SK-N-MC (cell line): ENCODE measurements around the gene ITGA11.

Experiments
- DNase-seq: peaks from one replicate; pipeline ENCODE4 v3.0.0-alpha.2; 2011; ENCODE audit warnings: low read depth, low spot score
- H3K27ac ChIP-seq: fragments of 200-600 bp; sonication (generic); 2 replicates; pipeline ENCODE4 v1.5.1; 2016; ENCODE audit warnings: mixed run types
- H3K36me3 ChIP-seq: fragments of 200-600 bp; sonication (generic); 2 replicates; pipeline ENCODE4 v1.6.1; 2017; ENCODE audit warnings: antibody characterized with exemption, low read length, mixed read lengths; ENCODE audit not compliant: insufficient read depth
- H3K4me3 ChIP-seq: fragments of 200-600 bp; sonication (generic); 2 replicates; pipeline ENCODE4 v1.5.1; 2016
- H3K9ac ChIP-seq: fragments of 200-600 bp; sonication (generic); 2 replicates; pipeline ENCODE4 v1.8.0; 2017; ENCODE audit warnings: mixed run types, mixed read lengths; ENCODE audit not compliant: insufficient read length
- H3K9me3 ChIP-seq: fragments of 200-600 bp; sonication (generic); 2 replicates; pipeline ENCODE4 v1.6.1; 2017; ENCODE audit warnings: low read depth, mild to moderate bottlenecking, antibody characterized with exemption, low read length, moderate library complexity, mixed read lengths
- EZH2 ChIP-seq: fragments of 200-600 bp; sonication (generic); IDR thresholded peaks from one replicate; pipeline ENCODE4 v1.6.1; 2017; ENCODE audit warnings: antibody characterized with exemption
- FOXP2 ChIP-seq: optimal IDR thresholded peaks from 2 replicates; pipeline ENCODE3; 2011; ENCODE audit warnings: mild to moderate bottlenecking, moderate library complexity; ENCODE audit not compliant: insufficient read depth; ENCODE audit errors: extremely low read length, control extremely low read depth
- POLR2AphosphoS5 ChIP-seq: IDR thresholded peaks from 2 replicates; pipeline ENCODE4 v1.6.1; 2012; ENCODE audit warnings: mild to moderate bottlenecking, low read depth, low read length, borderline replicate concordance

The ITGA11 gene

GRCh38 chr15:68310804-68311463 lies 121.0 kb downstream of the ITGA11 start:
- no peak for TF ChIP-seq EZH2
- TF ChIP-seq POLR2AphosphoS5: no peak
- no peak for TF ChIP-seq FOXP2
- no peaks in the 10 kb centered on the region for H3K36me3 ChIP-seq
- H3K4me3 ChIP-seq: no peak overlapping the region
- no peak overlapping the region for H3K27ac ChIP-seq
- DNase-seq: no peak
- no peak overlapping the region for H3K9ac ChIP-seq
- H3K9me3 ChIP-seq: no peaks in the 10 kb centered on the region

GRCh38 chr15:68310178-68310803 lies 121.7 kb downstream of the ITGA11 start:
- Histone ChIP-seq H3K27ac (no peak overlapping the region), H3K4me3 (no peak overlapping the region), H3K9me3 (no peaks in the 10 kb centered on the region), H3K9ac (no peak overlapping the region), H3K36me3 (no peaks in the 10 kb centered on the region)
- TF ChIP-seq POLR2AphosphoS5: no peak
- no peak for TF ChIP-seq EZH2
- TF ChIP-seq FOXP2: no peak
- DNase-seq: no peak

- Histone ChIP-seq H3K27ac (no peak overlapping the region), H3K9ac (no peak overlapping the region), H3K36me3 (no peaks in the 10 kb centered on the region), H3K4me3 (no peak overlapping the region), H3K9me3 (no peaks in the 10 kb centered on the region)
- DNase-seq: no peak
- no peak for TF ChIP-seq POLR2AphosphoS5
- no peak for TF ChIP-seq FOXP2
- no peak for TF ChIP-seq EZH2
Measured at GRCh38 chr15:68309024-68309423, 122.9 kb downstream of the ITGA11 start.

- Histone ChIP-seq H3K36me3 (no peaks in the 10 kb centered on the region), H3K4me3 (no peak overlapping the region), H3K27ac (no peak overlapping the region), H3K9me3 (no peaks in the 10 kb centered on the region), H3K9ac (no peak overlapping the region)
- TF ChIP-seq EZH2: no peak
- TF ChIP-seq POLR2AphosphoS5: no peak
- TF ChIP-seq FOXP2: no peak
- DNase-seq: no peak
Measured at GRCh38 chr15:68307131-68307928, 124.6 kb downstream of the ITGA11 start.

GRCh38 chr15:68305420-68305871 lies 126.5 kb downstream of the ITGA11 start:
- H3K9ac ChIP-seq: no peak overlapping the region
- no peaks in the 10 kb centered on the region for H3K9me3 ChIP-seq
- TF ChIP-seq FOXP2: no peak
- TF ChIP-seq POLR2AphosphoS5: no peak
- TF ChIP-seq EZH2: no peak

GRCh38 chr15:68304589-68305337 lies 127.2 kb downstream of the ITGA11 start:
- H3K9me3 ChIP-seq: no peaks in the 10 kb centered on the region
- H3K27ac ChIP-seq: no peak overlapping the region
- H3K36me3 ChIP-seq: no peaks in the 10 kb centered on the region
- H3K4me3 ChIP-seq: no peak overlapping the region
- TF ChIP-seq FOXP2: no peak
- TF ChIP-seq EZH2: no peak
- TF ChIP-seq POLR2AphosphoS5: no peak
- H3K9ac ChIP-seq: no peak overlapping the region
- no peak for DNase-seq

More at GRCh38 chr15:68305420-68305871, 126.5 kb downstream of the ITGA11 start:
- no peak for DNase-seq
- no peak overlapping the region for H3K27ac ChIP-seq
- H3K36me3 ChIP-seq: no peaks in the 10 kb centered on the region
- no peak overlapping the region for H3K4me3 ChIP-seq

GRCh38 chr15:68303560-68304436 lies 128.2 kb downstream of the ITGA11 start:
- no peak for DNase-seq
- Histone ChIP-seq H3K36me3 (no peaks in the 10 kb centered on the region), H3K9me3 (no peaks in the 10 kb centered on the region), H3K9ac (no peak overlapping the region), H3K4me3 (no peak overlapping the region), H3K27ac (no peak overlapping the region)
- no peak for TF ChIP-seq POLR2AphosphoS5
- TF ChIP-seq FOXP2: no peak

GRCh38 chr15:68303134-68303533 lies 128.8 kb downstream of the ITGA11 start:
- no peak for DNase-seq
- no peak overlapping the region for H3K27ac ChIP-seq
- TF ChIP-seq POLR2AphosphoS5: no peak

More at GRCh38 chr15:68303134-68303533, 128.8 kb downstream of the ITGA11 start:
- no peaks in the 10 kb centered on the region for H3K36me3 ChIP-seq
- no peak overlapping the region for H3K4me3 ChIP-seq
- no peaks in the 10 kb centered on the region for H3K9me3 ChIP-seq
- H3K9ac ChIP-seq: no peak overlapping the region
